ENCODE results near the gene COX6A1. TPM values are rescaled to one million over a fixed set of nuclear protein-coding genes. Genes with fewer than 3 reads are reported as not detected.

The COX6A1 gene
- total and polyA plus RNA-seq, 2 experiments from 2014 or later: 422 to 1,484 TPM

DNA sequence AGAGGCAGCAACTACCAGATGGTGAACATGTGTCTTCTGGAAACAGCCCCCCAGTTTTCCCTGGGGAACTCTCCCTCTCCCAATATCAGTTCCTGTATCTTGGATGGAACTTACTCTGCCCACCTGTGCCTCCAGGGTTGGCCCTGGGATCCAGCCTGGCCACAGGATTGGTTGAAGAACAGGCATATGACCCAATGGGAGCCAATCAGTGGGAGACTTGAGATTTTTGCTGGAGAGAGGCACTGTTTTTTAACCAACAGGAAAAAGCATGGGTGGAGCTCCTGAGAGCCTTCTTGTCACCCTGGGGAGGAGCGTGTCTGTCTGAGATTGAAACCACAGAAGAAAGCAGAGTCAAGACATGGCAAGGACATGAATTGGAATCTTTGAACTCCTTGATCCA lies 33.6 kb upstream of the COX6A1 start (continued):
- TF ChIP-seq, protein P1, sequence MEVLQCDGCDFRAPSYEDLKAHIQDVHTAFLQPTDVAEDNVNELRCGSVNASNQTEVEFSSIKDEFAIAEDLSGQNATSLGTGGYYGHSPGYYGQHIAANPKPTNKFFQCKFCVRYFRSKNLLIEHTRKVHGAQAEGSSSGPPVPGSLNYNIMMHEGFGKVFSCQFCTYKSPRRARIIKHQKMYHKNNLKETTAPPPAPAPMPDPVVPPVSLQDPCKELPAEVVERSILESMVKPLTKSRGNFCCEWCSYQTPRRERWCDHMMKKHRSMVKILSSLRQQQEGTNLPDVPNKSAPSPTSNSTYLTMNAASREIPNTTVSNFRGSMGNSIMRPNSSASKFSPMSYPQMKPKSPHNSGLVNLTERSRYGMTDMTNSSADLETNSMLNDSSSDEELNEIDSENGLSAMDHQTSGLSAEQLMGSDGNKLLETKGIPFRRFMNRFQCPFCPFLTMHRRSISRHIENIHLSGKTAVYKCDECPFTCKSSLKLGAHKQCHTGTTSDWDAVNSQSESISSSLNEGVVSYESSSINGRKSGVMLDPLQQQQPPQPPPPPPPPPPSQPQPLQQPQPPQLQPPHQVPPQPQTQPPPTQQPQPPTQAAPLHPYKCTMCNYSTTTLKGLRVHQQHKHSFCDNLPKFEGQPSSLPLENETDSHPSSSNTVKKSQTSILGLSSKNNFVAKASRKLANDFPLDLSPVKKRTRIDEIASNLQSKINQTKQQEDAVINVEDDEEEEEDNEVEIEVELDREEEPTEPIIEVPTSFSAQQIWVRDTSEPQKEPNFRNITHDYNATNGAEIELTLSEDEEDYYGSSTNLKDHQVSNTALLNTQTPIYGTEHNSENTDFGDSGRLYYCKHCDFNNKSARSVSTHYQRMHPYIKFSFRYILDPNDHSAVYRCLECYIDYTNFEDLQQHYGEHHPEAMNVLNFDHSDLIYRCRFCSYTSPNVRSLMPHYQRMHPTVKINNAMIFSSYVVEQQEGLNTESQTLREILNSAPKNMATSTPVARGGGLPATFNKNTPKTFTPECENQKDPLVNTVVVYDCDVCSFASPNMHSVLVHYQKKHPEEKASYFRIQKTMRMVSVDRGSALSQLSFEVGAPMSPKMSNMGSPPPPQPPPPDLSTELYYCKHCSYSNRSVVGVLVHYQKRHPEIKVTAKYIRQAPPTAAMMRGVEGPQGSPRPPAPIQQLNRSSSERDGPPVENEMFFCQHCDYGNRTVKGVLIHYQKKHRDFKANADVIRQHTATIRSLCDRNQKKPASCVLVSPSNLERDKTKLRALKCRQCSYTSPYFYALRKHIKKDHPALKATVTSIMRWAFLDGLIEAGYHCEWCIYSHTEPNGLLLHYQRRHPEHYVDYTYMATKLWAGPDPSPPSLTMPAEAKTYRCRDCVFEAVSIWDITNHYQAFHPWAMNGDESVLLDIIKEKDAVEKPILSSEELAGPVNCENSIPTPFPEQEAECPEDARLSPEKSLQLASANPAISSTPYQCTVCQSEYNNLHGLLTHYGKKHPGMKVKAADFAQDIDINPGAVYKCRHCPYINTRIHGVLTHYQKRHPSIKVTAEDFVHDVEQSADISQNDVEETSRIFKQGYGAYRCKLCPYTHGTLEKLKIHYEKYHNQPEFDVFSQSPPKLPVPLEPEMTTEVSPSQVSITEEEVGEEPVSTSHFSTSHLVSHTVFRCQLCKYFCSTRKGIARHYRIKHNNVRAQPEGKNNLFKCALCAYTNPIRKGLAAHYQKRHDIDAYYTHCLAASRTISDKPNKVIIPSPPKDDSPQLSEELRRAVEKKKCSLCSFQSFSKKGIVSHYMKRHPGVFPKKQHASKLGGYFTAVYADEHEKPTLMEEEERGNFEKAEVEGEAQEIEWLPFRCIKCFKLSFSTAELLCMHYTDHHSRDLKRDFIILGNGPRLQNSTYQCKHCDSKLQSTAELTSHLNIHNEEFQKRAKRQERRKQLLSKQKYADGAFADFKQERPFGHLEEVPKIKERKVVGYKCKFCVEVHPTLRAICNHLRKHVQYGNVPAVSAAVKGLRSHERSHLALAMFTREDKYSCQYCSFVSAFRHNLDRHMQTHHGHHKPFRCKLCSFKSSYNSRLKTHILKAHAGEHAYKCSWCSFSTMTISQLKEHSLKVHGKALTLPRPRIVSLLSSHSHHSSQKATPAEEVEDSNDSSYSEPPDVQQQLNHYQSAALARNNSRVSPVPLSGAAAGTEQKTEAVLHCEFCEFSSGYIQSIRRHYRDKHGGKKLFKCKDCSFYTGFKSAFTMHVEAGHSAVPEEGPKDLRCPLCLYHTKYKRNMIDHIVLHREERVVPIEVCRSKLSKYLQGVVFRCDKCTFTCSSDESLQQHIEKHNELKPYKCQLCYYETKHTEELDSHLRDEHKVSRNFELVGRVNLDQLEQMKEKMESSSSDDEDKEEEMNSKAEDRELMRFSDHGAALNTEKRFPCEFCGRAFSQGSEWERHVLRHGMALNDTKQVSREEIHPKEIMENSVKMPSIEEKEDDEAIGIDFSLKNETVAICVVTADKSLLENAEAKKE (CRISPR knock-in tag; IDR thresholded peaks at IDR 0.05): no peak
- TF ChIP-seq JUNB (IDR thresholded peaks at IDR 0.05; ENCODE audit: unreplicated experiment): no peak

DNA sequence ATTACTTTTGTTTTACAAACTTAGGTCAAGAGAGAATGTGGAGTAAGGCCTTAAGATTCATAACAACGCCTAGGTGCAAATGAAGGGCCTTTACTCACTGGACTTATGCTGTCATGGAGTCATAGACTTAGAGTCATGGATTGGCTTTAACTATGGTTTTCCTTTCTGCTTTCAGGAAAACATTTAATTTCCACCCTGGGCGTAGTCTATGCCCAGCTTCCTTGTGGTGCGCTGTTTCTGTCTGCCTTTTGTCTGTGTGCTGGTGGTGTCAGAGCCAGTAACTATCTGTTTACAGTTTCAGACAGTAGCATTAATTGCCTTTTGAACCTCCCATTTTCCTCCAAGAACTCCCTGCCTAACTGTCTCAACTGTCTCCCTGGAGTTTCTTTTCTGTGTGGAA lies 31.8 kb upstream of the COX6A1 start:
- no peak for DNase-seq (ENCODE audit: low spot score)
- Histone ChIP-seq H3K4me2 (no peak overlapping the region), H3K9me2 (ENCODE audit: insufficient read depth) (no peaks in the 10 kb centered on the region), H3K4me3 (no peak overlapping the region), H4K20me1 (replicated peaks; ENCODE audit: insufficient read depth) (no peaks in the 10 kb centered on the region), H3K4me1 (ENCODE audit: insufficient read depth) (peaks cover 19% of the 10 kb centered on the region; the same call in 1 of the 2 replicates), H3F3A (replicated peaks; ENCODE audit: low read depth) (peaks cover 7% of the 10 kb centered on the region; the same call in 1 of the 2 replicates), H2AFZ (0 out of 2 replicates have a peak overlapping the region, but pooled peaks have one; percentile 18), H3K27ac (ENCODE audit: low read depth) (no peak overlapping the region), H3K27me3 (ENCODE audit: insufficient read depth) (no peaks in the 10 kb centered on the region), H3K79me2 (replicated peaks; ENCODE audit: insufficient read depth) (no peaks in the 10 kb centered on the region), H3K36me3 (ENCODE audit: insufficient read depth) (no peaks in the 10 kb centered on the region)
- peaks cover 10% of the 10 kb centered on the region for H3K27me3 Mint-ChIP-seq (ENCODE audit: insufficient read depth, low read depth, poor library complexity)
- no peaks in the 10 kb centered on the region for H3K36me3 Mint-ChIP-seq (ENCODE audit: low read depth)
- no peak overlapping the region for H3K4me3 Mint-ChIP-seq
- no peaks in the 10 kb centered on the region for H3K9me3 Mint-ChIP-seq
- no peak overlapping the region for H3K27ac Mint-ChIP-seq
- peaks cover 13% of the 10 kb centered on the region for H3K4me1 Mint-ChIP-seq
- no peak for ATAC-seq
- TF ChIP-seq, protein P2, sequence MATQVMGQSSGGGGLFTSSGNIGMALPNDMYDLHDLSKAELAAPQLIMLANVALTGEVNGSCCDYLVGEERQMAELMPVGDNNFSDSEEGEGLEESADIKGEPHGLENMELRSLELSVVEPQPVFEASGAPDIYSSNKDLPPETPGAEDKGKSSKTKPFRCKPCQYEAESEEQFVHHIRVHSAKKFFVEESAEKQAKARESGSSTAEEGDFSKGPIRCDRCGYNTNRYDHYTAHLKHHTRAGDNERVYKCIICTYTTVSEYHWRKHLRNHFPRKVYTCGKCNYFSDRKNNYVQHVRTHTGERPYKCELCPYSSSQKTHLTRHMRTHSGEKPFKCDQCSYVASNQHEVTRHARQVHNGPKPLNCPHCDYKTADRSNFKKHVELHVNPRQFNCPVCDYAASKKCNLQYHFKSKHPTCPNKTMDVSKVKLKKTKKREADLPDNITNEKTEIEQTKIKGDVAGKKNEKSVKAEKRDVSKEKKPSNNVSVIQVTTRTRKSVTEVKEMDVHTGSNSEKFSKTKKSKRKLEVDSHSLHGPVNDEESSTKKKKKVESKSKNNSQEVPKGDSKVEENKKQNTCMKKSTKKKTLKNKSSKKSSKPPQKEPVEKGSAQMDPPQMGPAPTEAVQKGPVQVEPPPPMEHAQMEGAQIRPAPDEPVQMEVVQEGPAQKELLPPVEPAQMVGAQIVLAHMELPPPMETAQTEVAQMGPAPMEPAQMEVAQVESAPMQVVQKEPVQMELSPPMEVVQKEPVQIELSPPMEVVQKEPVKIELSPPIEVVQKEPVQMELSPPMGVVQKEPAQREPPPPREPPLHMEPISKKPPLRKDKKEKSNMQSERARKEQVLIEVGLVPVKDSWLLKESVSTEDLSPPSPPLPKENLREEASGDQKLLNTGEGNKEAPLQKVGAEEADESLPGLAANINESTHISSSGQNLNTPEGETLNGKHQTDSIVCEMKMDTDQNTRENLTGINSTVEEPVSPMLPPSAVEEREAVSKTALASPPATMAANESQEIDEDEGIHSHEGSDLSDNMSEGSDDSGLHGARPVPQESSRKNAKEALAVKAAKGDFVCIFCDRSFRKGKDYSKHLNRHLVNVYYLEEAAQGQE (IDR thresholded peaks at IDR 0.05; ENCODE audit: unreplicated experiment): no peak
- TF ChIP-seq, protein P1 (CRISPR knock-in tag; IDR thresholded peaks at IDR 0.05): no peak
- TF ChIP-seq, protein P3, sequence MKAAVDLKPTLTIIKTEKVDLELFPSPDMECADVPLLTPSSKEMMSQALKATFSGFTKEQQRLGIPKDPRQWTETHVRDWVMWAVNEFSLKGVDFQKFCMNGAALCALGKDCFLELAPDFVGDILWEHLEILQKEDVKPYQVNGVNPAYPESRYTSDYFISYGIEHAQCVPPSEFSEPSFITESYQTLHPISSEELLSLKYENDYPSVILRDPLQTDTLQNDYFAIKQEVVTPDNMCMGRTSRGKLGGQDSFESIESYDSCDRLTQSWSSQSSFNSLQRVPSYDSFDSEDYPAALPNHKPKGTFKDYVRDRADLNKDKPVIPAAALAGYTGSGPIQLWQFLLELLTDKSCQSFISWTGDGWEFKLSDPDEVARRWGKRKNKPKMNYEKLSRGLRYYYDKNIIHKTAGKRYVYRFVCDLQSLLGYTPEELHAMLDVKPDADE (IDR thresholded peaks at IDR 0.05): no peak
